Neural cell (in vitro differentiated cells): ENCODE measurements around the gene DHX30. TPM values are rescaled to one million over a fixed set of nuclear protein-coding genes. Genes with fewer than 3 reads are reported as not detected.
A peak's percentile ranks its signal among the peaks of the same experiment; 100 is the strongest.

Experiments used
- H2AFZ ChIP-seq: fragments of 200-600, 300-800 bp; sonication (generic), shearing (Covaris generic); 2 replicates; pipeline ENCODE4 v1.6.0; 2014; ENCODE audit warnings: low read depth, mild to moderate bottlenecking, antibody characterized with exemption, low read length, moderate library complexity
- H3F3A ChIP-seq: fragments of 200-600 bp; shearing (Covaris generic); 2 replicates; pipeline ENCODE4 v1.6.1; 2016; ENCODE audit warnings: mild to moderate bottlenecking, moderate library complexity, mixed read lengths, antibody characterized with exemption, low read length; ENCODE audit not compliant: insufficient read depth, poor library complexity, severe bottlenecking
- H3K27ac ChIP-seq: fragments of 200-600, 300-800 bp; sonication (generic), shearing (Covaris generic); 2 replicates; pipeline ENCODE4 v1.5.1; 2014; ENCODE audit warnings: mild to moderate bottlenecking, low read length, moderate library complexity
- H3K27me3 ChIP-seq: fragments of 300-800, 200-600 bp; sonication (generic), shearing (Covaris generic); 2 replicates; pipeline ENCODE4 v1.6.0; 2014; ENCODE audit warnings: mild to moderate bottlenecking, low read depth, low read length, moderate library complexity; ENCODE audit not compliant: insufficient read depth
- H3K36me3 ChIP-seq: fragments of 300-800, 200-600 bp; sonication (generic), shearing (Covaris generic); 2 replicates; pipeline ENCODE4 v1.5.1; 2014; ENCODE audit warnings: mild to moderate bottlenecking, antibody characterized with exemption, low read length, moderate library complexity; ENCODE audit not compliant: insufficient read depth
- H3K4me2 ChIP-seq: fragments of 300-800, 200-600 bp; sonication (generic), shearing (Covaris generic); 2 replicates; pipeline ENCODE4 v1.6.0; 2014; ENCODE audit warnings: mild to moderate bottlenecking, low read length
- H3K4me3 ChIP-seq: fragments of 300-800, 200-600 bp; sonication (generic), shearing (Covaris generic); 2 replicates; pipeline ENCODE4 v1.5.1; 2014; ENCODE audit warnings: mild to moderate bottlenecking, low read length, moderate library complexity
- H3K79me2 ChIP-seq: fragments of 200-600 bp; shearing (Covaris generic); replicated peaks from 2 replicates; pipeline ENCODE4 v1.6.0; 2014; ENCODE audit warnings: mild to moderate bottlenecking, low read length, moderate library complexity; ENCODE audit not compliant: insufficient read depth
- H3K9ac ChIP-seq: fragments of 300-800, 200-600 bp; sonication (generic), shearing (Covaris generic); 2 replicates; pipeline ENCODE4 v1.6.1; 2016; ENCODE audit warnings: mild to moderate bottlenecking, low read length, mixed read lengths
- H3K9me2 ChIP-seq: fragments of 200-600 bp; shearing (Covaris generic); 2 replicates; pipeline ENCODE4 v1.6.1; 2016; ENCODE audit warnings: mild to moderate bottlenecking, low read length, mixed read lengths; ENCODE audit not compliant: insufficient read depth
- H3K9me3 ChIP-seq: fragments of 200-600, 300-800 bp; sonication (generic), shearing (Covaris generic); 2 replicates; pipeline ENCODE4 v1.6.1; 2016; ENCODE audit warnings: mild to moderate bottlenecking, mixed run types, low read length, moderate library complexity, mixed read lengths
- H4K20me1 ChIP-seq: fragments of 200-600 bp; shearing (Covaris generic); 2 replicates; pipeline ENCODE4 v1.6.1; 2016; ENCODE audit warnings: mild to moderate bottlenecking, mixed run types; ENCODE audit not compliant: insufficient read depth
- EP300 ChIP-seq: fragments of 450-650 bp; conservative IDR thresholded peaks from 2 replicates; pipeline ENCODE4 v1.6.1; 2014; ENCODE audit warnings: antibody characterized with exemption, mild to moderate bottlenecking, moderate library complexity; ENCODE audit not compliant: poor library complexity, severe bottlenecking
- EZH2 ChIP-seq: fragments of 200-600, 300-800 bp; shearing (Covaris generic), sonication (generic); IDR thresholded peaks from 2 replicates; pipeline ENCODE4 v1.6.1; 2014; ENCODE audit warnings: antibody characterized with exemption, low read length, borderline replicate concordance, mild to moderate bottlenecking; ENCODE audit not compliant: insufficient read depth, poor library complexity, severe bottlenecking
- MXI1 ChIP-seq: fragments of 450-650 bp; conservative IDR thresholded peaks from 2 replicates; pipeline ENCODE4 v1.6.1; 2014; ENCODE audit warnings: antibody characterized with exemption, mild to moderate bottlenecking; ENCODE audit not compliant: poor library complexity, severe bottlenecking
- POLR2AphosphoS5 ChIP-seq: IDR thresholded peaks from 2 replicates; pipeline ENCODE4 v1.6.1; 2012
- RAD21 ChIP-seq: fragments of 450-650 bp; conservative IDR thresholded peaks from 2 replicates; pipeline ENCODE4 v1.6.1; 2014; ENCODE audit warnings: antibody characterized with exemption, mild to moderate bottlenecking, moderate library complexity
- SMC3 ChIP-seq: fragments of 450-650 bp; conservative IDR thresholded peaks from 2 replicates; pipeline ENCODE4 v1.6.1; 2014; ENCODE audit warnings: antibody characterized with exemption, mild to moderate bottlenecking, moderate library complexity; ENCODE audit not compliant: poor library complexity
- TAF1 ChIP-seq: IDR thresholded peaks from 2 replicates; pipeline ENCODE4 v1.6.1; 2012; ENCODE audit warnings: low read depth
- polyA plus RNA-seq: library from polyadenylated mRNA; depleted of rRNA; stranded (reverse); fragments of >200 nt; gene quantifications from 2 replicates; pipeline ENCODE4 v1.2.3, GENCODE V29; 2014
- TF ChIP-seq, protein P1 (sequence below): fragments of 450-650 bp; IDR thresholded peaks from 2 replicates; pipeline ENCODE4 v1.5.1; 2014; ENCODE audit warnings: antibody characterized with exemption, mild to moderate bottlenecking, moderate library complexity; ENCODE audit not compliant: poor library complexity, severe bottlenecking
- TF ChIP-seq, protein P2 (sequence below): IDR thresholded peaks from 2 replicates; pipeline ENCODE4 v1.6.1; 2012; ENCODE audit warnings: borderline replicate concordance

DHX30 gene
- polyA plus RNA-seq, 1 donor from 2014 or later, result 101 TPM

DNA sequence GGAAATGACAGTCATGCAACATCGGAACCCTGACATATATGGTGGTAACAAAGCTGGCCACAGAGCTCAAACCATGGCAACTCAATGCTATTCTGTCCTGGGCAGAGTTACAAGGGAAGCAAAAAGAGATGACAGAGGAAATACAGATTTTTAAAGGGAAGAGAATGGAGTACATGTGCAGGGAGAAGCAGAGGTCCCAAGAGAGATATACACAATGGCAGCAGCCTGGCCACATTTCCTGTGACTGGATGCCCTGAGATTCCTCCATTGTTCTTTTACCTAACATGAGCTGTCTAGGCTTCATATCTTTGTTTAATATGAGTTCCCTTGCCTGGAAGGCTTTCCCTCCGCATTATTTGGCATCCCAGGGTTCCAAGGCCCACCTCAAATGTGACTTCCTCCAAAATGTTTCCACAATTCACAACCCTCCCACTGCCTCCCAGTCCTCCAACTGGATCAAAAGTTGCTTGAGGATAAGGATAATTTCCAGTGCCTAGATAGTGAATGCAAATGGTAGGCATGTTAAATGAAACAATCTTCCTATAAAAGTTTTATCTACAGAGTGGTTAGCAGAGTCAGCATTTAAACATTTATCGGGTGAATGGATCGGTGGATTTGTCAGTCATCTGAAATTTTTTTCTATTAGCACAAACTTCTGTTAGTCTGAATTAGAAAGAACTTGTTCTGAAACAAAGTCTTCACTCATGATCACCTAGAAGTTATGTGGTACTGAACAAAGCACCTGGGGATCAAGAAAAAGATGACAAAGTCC lies 86.2 kb downstream of the DHX30 start:
- Histone ChIP-seq H3K27me3 (no peaks in the 10 kb centered on the region), H3K36me3 (no peaks in the 10 kb centered on the region)

DNA sequence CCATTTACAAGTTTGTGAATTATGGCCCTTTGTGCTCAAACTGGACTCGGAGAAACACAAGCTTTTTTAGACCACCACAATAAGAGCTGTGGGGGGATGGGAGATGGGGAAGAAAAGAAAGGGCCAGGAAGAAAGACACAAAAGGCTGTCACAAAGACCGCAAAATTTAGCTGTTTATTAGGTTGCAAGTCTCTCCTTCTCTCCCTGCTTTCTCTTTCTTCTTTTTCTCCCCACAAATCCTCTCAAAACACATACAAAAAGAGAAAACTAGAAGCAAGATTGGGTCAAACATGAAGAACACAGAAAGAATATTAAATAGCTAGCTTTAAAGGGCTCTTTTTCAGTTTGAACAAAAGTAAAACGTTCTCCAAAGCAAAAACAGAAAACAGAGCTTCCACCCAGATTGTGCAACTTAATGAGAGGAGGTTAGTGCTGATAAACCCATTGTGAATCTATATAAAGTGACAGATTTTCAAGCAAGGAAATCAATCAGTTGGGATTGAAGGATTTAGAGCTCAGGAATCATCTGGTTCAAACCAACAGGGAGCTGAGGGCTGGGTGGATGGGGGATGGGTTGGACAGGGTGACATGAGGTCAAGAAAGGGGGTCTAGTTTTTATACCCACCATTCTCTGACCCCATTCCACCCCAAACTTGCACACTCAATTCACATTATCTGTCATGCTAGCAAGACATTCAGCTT lies 87.3 kb downstream of the DHX30 start:
- peak overlapping the region; percentile 98 for H3K27ac ChIP-seq
- peak overlapping the region; percentile 56 for H2AFZ ChIP-seq
- no peaks in the 10 kb centered on the region for H3K36me3 ChIP-seq
- H3K4me2 ChIP-seq, result peak overlapping the region; percentile 82
- peak overlapping the region; percentile 66 for H3K4me3 ChIP-seq
- H3K9me2 ChIP-seq, result no peaks in the 10 kb centered on the region
- H3K9ac ChIP-seq, result peak overlapping the region; percentile 88
- no peaks in the 10 kb centered on the region for H3K27me3 ChIP-seq
- H3K9me3 ChIP-seq, result no peaks in the 10 kb centered on the region
- peaks cover 37% of the 10 kb centered on the region for H3K79me2 ChIP-seq
- TF ChIP-seq, protein P1, sequence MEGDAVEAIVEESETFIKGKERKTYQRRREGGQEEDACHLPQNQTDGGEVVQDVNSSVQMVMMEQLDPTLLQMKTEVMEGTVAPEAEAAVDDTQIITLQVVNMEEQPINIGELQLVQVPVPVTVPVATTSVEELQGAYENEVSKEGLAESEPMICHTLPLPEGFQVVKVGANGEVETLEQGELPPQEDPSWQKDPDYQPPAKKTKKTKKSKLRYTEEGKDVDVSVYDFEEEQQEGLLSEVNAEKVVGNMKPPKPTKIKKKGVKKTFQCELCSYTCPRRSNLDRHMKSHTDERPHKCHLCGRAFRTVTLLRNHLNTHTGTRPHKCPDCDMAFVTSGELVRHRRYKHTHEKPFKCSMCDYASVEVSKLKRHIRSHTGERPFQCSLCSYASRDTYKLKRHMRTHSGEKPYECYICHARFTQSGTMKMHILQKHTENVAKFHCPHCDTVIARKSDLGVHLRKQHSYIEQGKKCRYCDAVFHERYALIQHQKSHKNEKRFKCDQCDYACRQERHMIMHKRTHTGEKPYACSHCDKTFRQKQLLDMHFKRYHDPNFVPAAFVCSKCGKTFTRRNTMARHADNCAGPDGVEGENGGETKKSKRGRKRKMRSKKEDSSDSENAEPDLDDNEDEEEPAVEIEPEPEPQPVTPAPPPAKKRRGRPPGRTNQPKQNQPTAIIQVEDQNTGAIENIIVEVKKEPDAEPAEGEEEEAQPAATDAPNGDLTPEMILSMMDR, result no peak
- TF ChIP-seq TAF1, result peak; percentile 24
- peak; percentile 12 for TF ChIP-seq EP300
- TF ChIP-seq, protein P2, sequence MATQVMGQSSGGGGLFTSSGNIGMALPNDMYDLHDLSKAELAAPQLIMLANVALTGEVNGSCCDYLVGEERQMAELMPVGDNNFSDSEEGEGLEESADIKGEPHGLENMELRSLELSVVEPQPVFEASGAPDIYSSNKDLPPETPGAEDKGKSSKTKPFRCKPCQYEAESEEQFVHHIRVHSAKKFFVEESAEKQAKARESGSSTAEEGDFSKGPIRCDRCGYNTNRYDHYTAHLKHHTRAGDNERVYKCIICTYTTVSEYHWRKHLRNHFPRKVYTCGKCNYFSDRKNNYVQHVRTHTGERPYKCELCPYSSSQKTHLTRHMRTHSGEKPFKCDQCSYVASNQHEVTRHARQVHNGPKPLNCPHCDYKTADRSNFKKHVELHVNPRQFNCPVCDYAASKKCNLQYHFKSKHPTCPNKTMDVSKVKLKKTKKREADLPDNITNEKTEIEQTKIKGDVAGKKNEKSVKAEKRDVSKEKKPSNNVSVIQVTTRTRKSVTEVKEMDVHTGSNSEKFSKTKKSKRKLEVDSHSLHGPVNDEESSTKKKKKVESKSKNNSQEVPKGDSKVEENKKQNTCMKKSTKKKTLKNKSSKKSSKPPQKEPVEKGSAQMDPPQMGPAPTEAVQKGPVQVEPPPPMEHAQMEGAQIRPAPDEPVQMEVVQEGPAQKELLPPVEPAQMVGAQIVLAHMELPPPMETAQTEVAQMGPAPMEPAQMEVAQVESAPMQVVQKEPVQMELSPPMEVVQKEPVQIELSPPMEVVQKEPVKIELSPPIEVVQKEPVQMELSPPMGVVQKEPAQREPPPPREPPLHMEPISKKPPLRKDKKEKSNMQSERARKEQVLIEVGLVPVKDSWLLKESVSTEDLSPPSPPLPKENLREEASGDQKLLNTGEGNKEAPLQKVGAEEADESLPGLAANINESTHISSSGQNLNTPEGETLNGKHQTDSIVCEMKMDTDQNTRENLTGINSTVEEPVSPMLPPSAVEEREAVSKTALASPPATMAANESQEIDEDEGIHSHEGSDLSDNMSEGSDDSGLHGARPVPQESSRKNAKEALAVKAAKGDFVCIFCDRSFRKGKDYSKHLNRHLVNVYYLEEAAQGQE, result no peak
- no peak for TF ChIP-seq MXI1
- no peak for TF ChIP-seq EZH2
- no peak for TF ChIP-seq POLR2AphosphoS5
- TF ChIP-seq SMC3, result no peak
- no peak for TF ChIP-seq RAD21
- H3F3A ChIP-seq, result peaks cover 7% of the 10 kb centered on the region
- H4K20me1 ChIP-seq, result no peaks in the 10 kb centered on the region

More for the DNA sequence above, 86.2 kb downstream of the DHX30 start:
- peak overlapping the region; percentile 56 for H2AFZ ChIP-seq
- peaks cover 40% of the 10 kb centered on the region for H3K79me2 ChIP-seq
- TF ChIP-seq EZH2 (no peak), RAD21 (no peak), MXI1 (no peak)
- TF ChIP-seq, protein P2, result no peak
- peak overlapping the region; percentile 88 for H3K9ac ChIP-seq
- peak overlapping the region; percentile 98 for H3K27ac ChIP-seq
- peaks cover 7% of the 10 kb centered on the region for H3F3A ChIP-seq
- H3K4me3 ChIP-seq, result peak overlapping the region; percentile 66
- H3K9me3 ChIP-seq, result no peaks in the 10 kb centered on the region
- H3K9me2 ChIP-seq, result no peaks in the 10 kb centered on the region
- H3K4me2 ChIP-seq, result peak overlapping the region; percentile 82
- H4K20me1 ChIP-seq, result no peaks in the 10 kb centered on the region
